22Rv1 (cell line): ENCODE results near the gene SLC25A33.
"Not testable (repeated sequence)": the region's sequence is repeated elsewhere in the genome, so short reads cannot be mapped to it uniquely, and the experiment has no call there.

Source experiments
- H3K27ac ChIP-seq: fragments of 450-650 bp; 2 replicates; pipeline ENCODE4 v1.5.1; 2017
- CTCF ChIP-seq: fragments of 450-650 bp; IDR thresholded peaks from 2 replicates; pipeline ENCODE4 v1.5.1; 2017; ENCODE audit warnings: mild to moderate bottlenecking
- ZFX ChIP-seq: fragments of 450-650 bp; IDR thresholded peaks from 2 replicates; pipeline ENCODE4 v1.6.1; 2017; ENCODE audit warnings: antibody characterized with exemption, borderline replicate concordance

SLC25A33 gene

DNA sequence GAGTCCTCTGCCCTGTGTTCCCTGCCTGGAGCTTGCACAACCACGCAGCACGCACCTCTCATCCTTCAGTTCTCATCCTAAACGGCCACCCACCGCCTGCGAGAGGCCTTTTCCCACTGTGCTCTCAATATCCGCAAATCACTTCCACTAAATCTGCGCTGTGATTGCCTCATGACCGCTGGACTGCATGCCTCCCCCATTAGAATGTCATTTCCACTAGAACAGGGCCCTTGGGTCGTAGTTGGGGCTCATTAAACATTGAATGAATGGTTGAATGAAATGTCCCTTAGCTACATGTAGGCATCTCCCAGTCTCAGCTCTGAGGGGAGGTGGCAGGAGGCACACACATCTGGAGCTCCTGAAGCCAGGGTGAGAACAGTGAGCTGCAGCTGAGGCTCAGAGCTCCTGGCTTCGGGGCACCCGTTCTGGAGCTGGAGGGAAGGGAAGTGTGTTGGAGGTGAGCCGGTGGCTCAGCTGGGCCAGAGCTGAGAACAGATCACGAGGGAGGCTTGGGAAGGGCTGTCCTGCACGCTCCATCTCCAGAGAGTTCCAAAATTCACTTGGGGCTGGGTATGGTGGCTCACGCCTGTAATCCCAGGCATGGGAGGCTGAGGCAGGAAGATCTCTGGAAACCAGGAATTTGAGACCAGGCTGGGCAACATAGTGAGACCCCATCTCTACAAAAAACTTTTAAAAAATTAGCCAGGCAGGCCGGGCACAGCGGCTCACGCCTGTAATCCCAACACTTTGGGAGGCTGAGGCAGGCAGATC lies 79.8 kb downstream of the SLC25A33 start:
- TF ChIP-seq CTCF: no peak
- no peak for TF ChIP-seq ZFX
- no peak overlapping the region for H3K27ac ChIP-seq

DNA sequence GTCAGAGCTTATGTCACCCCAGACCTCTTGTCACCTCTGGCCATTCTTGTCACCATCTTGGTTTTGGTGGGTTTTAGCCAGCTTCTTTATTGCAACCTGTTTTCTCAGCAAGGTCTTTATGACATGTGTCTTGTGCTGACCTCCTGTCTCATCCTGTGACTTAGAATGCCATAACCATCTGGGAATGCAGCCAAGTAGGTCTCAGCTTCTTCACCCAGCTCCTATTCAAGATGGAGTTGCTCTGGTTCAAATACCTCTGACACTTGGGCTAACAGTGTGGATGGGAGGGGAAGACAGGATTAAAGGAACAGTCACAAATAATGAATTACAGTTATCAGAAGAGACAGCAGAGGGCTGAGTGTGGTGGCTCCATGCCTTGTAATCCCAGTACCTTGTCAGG lies 81.8 kb downstream of the SLC25A33 start:
- no peak overlapping the region for H3K27ac ChIP-seq
- TF ChIP-seq CTCF (no peak), ZFX (no peak)

DNA sequence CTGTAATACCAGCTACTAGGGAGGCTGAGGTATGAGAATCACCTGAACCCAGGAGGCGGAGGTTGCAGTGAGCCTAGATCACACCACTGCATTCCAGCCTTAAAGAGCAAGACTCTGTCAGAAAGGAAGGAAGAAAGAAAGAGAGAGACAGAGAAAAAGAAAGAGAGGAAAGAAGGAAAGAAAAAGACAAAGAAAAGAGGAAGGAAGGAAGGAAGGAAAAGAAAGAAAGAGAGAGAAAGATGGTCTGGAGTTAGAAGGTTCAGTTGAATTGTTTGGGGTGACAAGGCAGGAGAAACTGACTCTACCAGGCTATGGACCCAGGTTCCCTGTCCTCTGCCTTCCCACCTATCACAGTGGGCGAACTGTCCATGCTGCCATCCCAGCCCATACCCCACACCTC lies 84.8 kb downstream of the SLC25A33 start:
- TF ChIP-seq ZFX: no peak
- TF ChIP-seq CTCF: no peak
- no peak overlapping the region for H3K27ac ChIP-seq

DNA sequence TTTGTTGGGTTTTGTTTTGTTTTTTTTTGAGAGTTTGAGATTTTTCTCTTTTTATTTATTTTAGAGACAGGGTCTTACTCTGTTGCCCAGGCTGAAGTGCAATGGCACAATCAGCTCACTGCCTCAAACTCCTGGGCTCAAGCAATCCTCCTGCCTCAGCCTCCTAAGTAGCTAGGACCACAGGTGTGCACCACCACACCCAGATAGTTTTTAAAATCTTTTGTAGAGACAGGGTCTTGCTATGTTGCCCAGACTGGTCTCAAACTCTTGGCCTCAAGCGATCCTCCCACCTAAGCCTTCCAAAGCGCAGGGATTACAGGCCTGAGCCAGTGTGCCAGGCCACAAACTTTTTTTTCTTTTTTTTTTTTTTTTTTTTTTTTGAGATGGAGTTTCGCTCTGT lies 85.8 kb downstream of the SLC25A33 start:
- H3K27ac ChIP-seq: not testable (repeated sequence)

DNA sequence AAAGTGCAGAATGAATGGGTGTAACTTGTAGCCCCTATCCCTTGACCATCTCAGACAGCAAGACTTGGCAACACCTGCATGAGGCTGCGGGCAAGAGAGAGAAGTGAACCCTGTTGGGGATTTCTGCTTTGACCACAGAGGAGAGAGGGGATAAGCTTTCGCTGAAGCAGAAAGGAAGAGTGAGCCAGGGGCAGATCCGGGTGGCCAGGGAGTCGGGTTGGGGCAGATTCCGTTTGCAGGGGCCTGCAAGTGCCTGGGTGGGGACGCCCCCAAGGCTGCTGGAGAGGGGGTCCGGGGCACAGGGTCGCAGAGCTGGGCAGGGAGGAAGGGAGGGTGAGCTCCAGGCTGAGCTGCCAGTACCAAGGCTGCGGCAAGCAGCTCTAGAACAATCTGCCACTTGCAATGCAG lies 86.9 kb downstream of the SLC25A33 start:
- TF ChIP-seq ZFX (no peak), CTCF (no peak)

GRCh38 chr1:9628541-9629444 lies 89.5 kb downstream of the SLC25A33 start:
- no peak overlapping the region for H3K27ac ChIP-seq
- TF ChIP-seq CTCF: no peak

More for the DNA sequence above, 86.9 kb downstream of the SLC25A33 start:
- H3K27ac ChIP-seq: no peak overlapping the region

DNA sequence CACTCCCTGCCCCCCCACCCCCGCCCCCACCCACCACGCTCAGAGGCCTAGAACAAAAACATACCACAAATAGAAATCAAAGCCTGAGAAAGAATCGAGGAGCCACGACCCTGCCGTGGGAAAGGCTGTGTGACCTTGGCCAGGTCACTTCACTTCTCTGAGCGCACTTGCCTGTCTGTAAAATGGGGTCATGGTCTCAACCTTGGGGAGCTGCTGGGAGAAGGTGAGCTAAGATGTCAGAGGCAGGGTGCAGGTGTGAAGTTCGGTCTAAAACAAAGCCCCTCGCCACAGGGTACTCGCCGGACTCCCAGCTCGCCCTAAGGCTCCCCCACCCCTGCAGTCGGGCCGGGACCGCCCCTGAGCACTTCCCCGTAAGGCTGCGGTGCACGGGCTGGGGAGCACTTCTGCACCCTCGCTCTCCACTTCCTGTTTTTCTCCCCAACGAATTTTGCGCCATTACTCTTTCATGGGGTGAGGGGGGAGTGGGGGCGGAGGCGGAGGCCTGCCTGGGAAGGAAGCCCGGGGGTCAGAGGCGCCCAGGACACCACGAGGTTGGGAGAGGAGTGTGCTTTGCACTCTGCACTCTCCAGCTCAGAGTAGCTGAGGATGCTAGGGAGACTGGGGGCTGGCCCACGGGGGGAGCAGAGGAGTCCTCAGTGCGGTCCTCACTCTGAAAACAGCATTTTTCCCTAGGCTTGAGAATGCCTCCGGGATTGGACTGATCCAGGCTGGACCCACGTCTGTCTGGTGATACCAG lies 90.4 kb downstream of the SLC25A33 start:
- no peak overlapping the region for H3K27ac ChIP-seq
- TF ChIP-seq CTCF: no peak
